IMR-90 (cell line): Measurements from ENCODE around the gene GJE1. TPM values are rescaled to one million over a fixed set of nuclear protein-coding genes. Genes with fewer than 3 reads are reported as not detected.

Experiments
- ATAC-seq: fragments of 200-7000 bp; cut with Tn5 transposase; 2 replicates; pipeline ENCODE4 v1.9.1; 2020; ENCODE audit warnings: low read depth, mild to moderate bottlenecking, moderate library complexity
- BruUV-seq: library from RNA; stranded (reverse); fragments of 400-500 nt; replicated peaks from 2 replicates; lab custom pipeline; 2021; lab: Mats Ljungman, UMichigan
- CTCF ChIA-PET: fragments of 300-600 bp; formaldehyde crosslinking; extraction: SDS; loops from one replicate; lab custom pipeline; 2021; ENCODE audit warnings: antibody characterized with exemption; lab: Yijun Ruan, JAX
- POLR2A ChIA-PET: fragments of 300-600 bp; sonication (Branson Sonifier 250); formaldehyde crosslinking; loops from one replicate; lab custom pipeline; 2022; ENCODE audit warnings: antibody characterized with exemption; ENCODE audit not compliant: unreplicated experiment; lab: Charles Lee
- DNase-seq: peaks from one replicate; pipeline ENCODE4 v3.0.0; 2013
- H2AFZ ChIP-seq: replicated peaks from 2 replicates; pipeline ENCODE3; 2013; ENCODE audit warnings: low read length, mild to moderate bottlenecking; ENCODE audit not compliant: poor library complexity
- H2AK5ac ChIP-seq: 2 replicates; pipeline ENCODE4 v1.6.1; 2013; ENCODE audit warnings: low read depth, low read length, inconsistent platforms
- H2AK9ac ChIP-seq: replicated peaks from 2 replicates; pipeline ENCODE3; 2013; ENCODE audit warnings: mild to moderate bottlenecking, low read depth, low read length, moderate library complexity; ENCODE audit not compliant: poor library complexity
- H2BK120ac ChIP-seq: 2 replicates; pipeline ENCODE4 v1.6.1; 2013; ENCODE audit warnings: low read depth, low read length, inconsistent platforms
- H2BK15ac ChIP-seq: 3 replicates; pipeline ENCODE4 v1.6.1; 2013; ENCODE audit warnings: low read depth, low read length, inconsistent platforms
- H2BK20ac ChIP-seq: 2 replicates; pipeline ENCODE4 v1.6.1; 2013; ENCODE audit warnings: low read depth, mild to moderate bottlenecking, inconsistent platforms, low read length, moderate library complexity
- H2BK5ac ChIP-seq: 2 replicates; pipeline ENCODE4 v1.6.1; 2013; ENCODE audit warnings: mild to moderate bottlenecking, low read depth, low read length, inconsistent platforms; ENCODE audit not compliant: poor library complexity, severe bottlenecking
- H3K14ac ChIP-seq: replicated peaks from 2 replicates; pipeline ENCODE4 v1.6.1; 2013; ENCODE audit warnings: low read depth, low read length, inconsistent platforms
- H3K18ac ChIP-seq: 2 replicates; pipeline ENCODE4 v1.6.1; 2013; ENCODE audit warnings: low read depth, low read length, control low read depth
- H3K23ac ChIP-seq: 2 replicates; pipeline ENCODE4 v1.6.1; 2013; ENCODE audit warnings: low read depth, low read length, inconsistent platforms
- H3K27ac ChIP-seq: 2 replicates; pipeline ENCODE4 v1.5.1; 2013; ENCODE audit warnings: mild to moderate bottlenecking, control low read depth, low read length; ENCODE audit not compliant: insufficient read depth
- H3K27me3 ChIP-seq: 2 replicates; pipeline ENCODE4 v1.6.1; 2013; ENCODE audit warnings: low read length; ENCODE audit not compliant: control insufficient read depth, insufficient read depth
- H3K36me3 ChIP-seq: 2 replicates; pipeline ENCODE4 v1.6.1; 2013; ENCODE audit warnings: low read length, mixed read lengths; ENCODE audit not compliant: control insufficient read depth, insufficient read depth
- H3K4ac ChIP-seq: 2 replicates; pipeline ENCODE4 v1.6.1; 2013; ENCODE audit warnings: low read depth, low read length, inconsistent platforms
- H3K4me1 ChIP-seq: 2 replicates; pipeline ENCODE4 v1.6.1; 2013; ENCODE audit warnings: low read length, mixed read lengths; ENCODE audit not compliant: control insufficient read depth, insufficient read depth
- H3K4me2 ChIP-seq: 2 replicates; pipeline ENCODE4 v1.6.1; 2013; ENCODE audit warnings: low read depth, mild to moderate bottlenecking, control low read depth, low read length, moderate library complexity
- H3K4me3 ChIP-seq: 2 replicates; pipeline ENCODE4 v1.5.1; 2013; ENCODE audit warnings: low read depth, mild to moderate bottlenecking, control low read depth, low read length, moderate library complexity; ENCODE audit not compliant: insufficient read depth
- H3K56ac ChIP-seq: 2 replicates; pipeline ENCODE4 v1.6.1; 2013; ENCODE audit warnings: low read length, inconsistent platforms; ENCODE audit not compliant: insufficient read depth; ENCODE audit errors: extremely low read depth
- H3K79me1 ChIP-seq, 2 experiments: 2 replicates each; pipeline ENCODE4 v1.6.1; 2013; ENCODE audit warnings: low read length in 2 of 2, inconsistent platforms in 1 of 2, low read depth in 1 of 2
- H3K9ac ChIP-seq: 2 replicates; pipeline ENCODE4 v1.6.1; 2013; ENCODE audit warnings: low read depth, low read length, control low read depth
- H3K9me1 ChIP-seq: 2 replicates; pipeline ENCODE4 v1.6.1; 2013; ENCODE audit warnings: low read length, inconsistent platforms; ENCODE audit not compliant: insufficient read depth
- H3K9me3 ChIP-seq: 2 replicates; pipeline ENCODE4 v1.6.1; 2013; ENCODE audit warnings: low read length; ENCODE audit not compliant: control insufficient read depth, insufficient read depth
- H4K20me1 ChIP-seq: 2 replicates; pipeline ENCODE4 v1.6.1; 2013; ENCODE audit warnings: low read length, inconsistent platforms; ENCODE audit not compliant: insufficient read depth
- H4K5ac ChIP-seq: 2 replicates; pipeline ENCODE4 v1.6.1; 2013; ENCODE audit warnings: mild to moderate bottlenecking, low read depth, low read length, control low read depth
- H4K8ac ChIP-seq, 2 experiments: 2 replicates each; pipeline ENCODE4 v1.6.1; 2013; ENCODE audit warnings: low read depth in 2 of 2, low read length in 2 of 2, control low read depth in 1 of 2, inconsistent platforms in 1 of 2
- H4K91ac ChIP-seq: 2 replicates; pipeline ENCODE4 v1.6.1; 2013; ENCODE audit warnings: low read depth, low read length, inconsistent platforms; ENCODE audit not compliant: insufficient read depth
- BHLHE40 ChIP-seq: fragments of 150-350 bp; IDR thresholded peaks from 2 replicates; pipeline ENCODE4 v1.6.1; 2016; ENCODE audit warnings: mild to moderate bottlenecking, low read depth, low read length
- CEBPB ChIP-seq: IDR thresholded peaks from 2 replicates; pipeline ENCODE4 v1.6.1; 2012; ENCODE audit warnings: low read depth, low read length, improper control_type of control experiment
- CHD1 ChIP-seq: IDR thresholded peaks from 2 replicates; pipeline ENCODE4 v1.6.1; 2012; ENCODE audit warnings: low read depth, low read length, improper control_type of control experiment
- CTCF ChIP-seq: conservative IDR thresholded peaks from 2 replicates; pipeline ENCODE4 v1.5.1; 2012; ENCODE audit warnings: mild to moderate bottlenecking, low read depth, low read length, improper control_type of control experiment
- ELK1 ChIP-seq: fragments of 150-350 bp; IDR thresholded peaks from 2 replicates; pipeline ENCODE4 v1.6.1; 2016; ENCODE audit warnings: low read depth, mild to moderate bottlenecking, low read length, moderate library complexity, borderline replicate concordance
- FOS ChIP-seq: fragments of 150-350 bp; IDR thresholded peaks from 2 replicates; pipeline ENCODE4 v1.6.1; 2016; ENCODE audit warnings: low read depth, low read length
- MAFK ChIP-seq: IDR thresholded peaks from 2 replicates; pipeline ENCODE4 v1.6.1; 2012; ENCODE audit warnings: low read depth, low read length, improper control_type of control experiment
- MAZ ChIP-seq: IDR thresholded peaks from 2 replicates; pipeline ENCODE4 v1.6.1; 2012; ENCODE audit warnings: low read depth, mild to moderate bottlenecking, low read length, improper control_type of control experiment, moderate library complexity, borderline replicate concordance
- NFE2L2 ChIP-seq: fragments of 150-350 bp; IDR thresholded peaks from 2 replicates; pipeline ENCODE4 v1.6.1; 2016; ENCODE audit warnings: low read depth, mild to moderate bottlenecking, low read length
- RAD21 ChIP-seq: IDR thresholded peaks from 2 replicates; pipeline ENCODE4 v1.6.1; 2012; ENCODE audit warnings: low read length, improper control_type of control experiment
- RCOR1 ChIP-seq: IDR thresholded peaks from 2 replicates; pipeline ENCODE4 v1.6.1; 2012; ENCODE audit warnings: mild to moderate bottlenecking, low read length, improper control_type of control experiment; ENCODE audit not compliant: insufficient replicate concordance
- RFX5 ChIP-seq: IDR thresholded peaks from 2 replicates; pipeline ENCODE4 v1.8.0; 2012; ENCODE audit warnings: low read depth, mild to moderate bottlenecking, low read length, moderate library complexity
- USF2 ChIP-seq: fragments of 150-350 bp; IDR thresholded peaks from 2 replicates; pipeline ENCODE4 v1.6.1; 2017; ENCODE audit warnings: mild to moderate bottlenecking, antibody characterized with exemption, low read length, low read depth
- WGBS, 2 experiments: methylation state at CpG; one replicate each; pipeline versions ENCODE4 v1.1.5 to v1.1.7; 2013; ENCODE audit warnings: missing lambda C conversion rate in 2 of 2; ENCODE audit not compliant: insufficient read length in 1 of 2; ENCODE audit errors: extremely low coverage in 2 of 2; 5-methylcytosine and 5-hydroxymethylcytosine counted together
- dilution Hi-C: fragments of 300-500 bp; cut with HindIII; formaldehyde crosslinking; loops from one replicate; pipeline ENCODE4 v1.14.3; 2018; ENCODE audit warnings: low sequenced_read_pairs; ENCODE audit not compliant: unreplicated experiment
- in situ Hi-C: fragments of 300-500 bp; cut with MboI; formaldehyde crosslinking; loops from 3 replicates; pipeline ENCODE4 v1.14.3; 2019; ENCODE audit warnings: low sequenced_read_pairs, inconsistent platforms, mixed read lengths
- intact Hi-C: fragments of 100-400 bp; cut with micrococcal nuclease; formaldehyde crosslinking; loops from 2 replicates; pipeline ENCODE4 v1.10.0; 2022
- polyA plus RNA-seq, 3 experiments: library from polyadenylated mRNA; depleted of rRNA; stranded (reverse); fragments of >200 nt; gene quantifications; 2 replicates each; pipeline ENCODE4 v1.2.3, GENCODE V29; 2012; ENCODE audit warnings: low replicate concordance in 1 of 3
- total RNA-seq: library from RNA; depleted of rRNA; stranded (reverse); fragments of >200 nt; gene quantifications from 2 replicates; pipeline ENCODE4 v1.2.3, GENCODE V29; 2012

Gene GJE1
- total and polyA plus RNA-seq, 2 of the 4 experiments (the other 2 are of a cell fraction) = not detected

DNA sequence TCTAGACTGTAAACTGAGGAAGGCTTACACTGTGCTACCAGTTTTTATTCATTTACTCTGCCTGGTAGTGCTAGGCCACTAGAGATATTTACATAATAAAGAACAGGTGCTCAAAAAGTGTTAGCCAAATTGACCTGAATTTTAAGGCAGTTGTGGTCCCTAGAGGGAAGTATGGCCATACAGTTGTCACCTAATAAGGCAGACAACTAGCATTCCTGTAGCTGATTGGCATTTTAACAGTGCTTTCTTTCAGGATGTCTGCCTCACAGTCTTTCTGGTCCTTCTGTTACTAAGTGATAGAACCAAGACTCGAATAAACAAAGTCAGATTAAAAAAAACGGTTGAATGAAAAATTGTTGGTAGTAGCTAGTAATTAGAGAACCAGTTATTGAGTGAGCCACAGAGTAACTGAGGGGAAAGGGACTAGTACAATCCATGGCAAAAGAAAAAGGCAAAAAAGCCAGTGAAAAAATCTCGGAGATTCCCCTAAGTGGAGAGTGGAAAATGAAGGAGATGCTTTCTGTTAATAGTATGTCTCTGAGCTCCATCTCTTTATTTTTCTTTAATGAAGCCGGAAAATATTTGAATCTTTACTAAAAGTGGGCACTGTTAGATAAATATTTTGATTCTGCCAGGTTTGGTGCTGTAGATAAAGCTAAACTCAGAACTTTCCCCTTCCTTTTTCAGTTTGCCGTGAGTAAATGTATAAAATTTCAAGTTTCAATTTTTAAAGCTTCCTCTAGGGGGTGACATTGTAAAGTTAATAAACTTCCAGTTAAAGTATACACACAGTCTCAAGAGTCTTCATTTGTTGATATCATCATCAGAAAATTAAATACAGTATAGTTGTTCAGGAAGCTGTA, 23.4 kb downstream of the GJE1 start:
- Histone ChIP-seq H3K14ac (no peak overlapping the region), H3K27ac (no peak overlapping the region), H4K91ac (no peak overlapping the region), H4K20me1 (no peaks in the 10 kb centered on the region; the same call in 1 of the 2 replicates), H3K4me2 (peak overlapping the region; percentile 73; the same call in 1 of the 2 replicates), H2AK9ac (no peak overlapping the region), H2BK120ac (no peak overlapping the region), H2AFZ (no peak overlapping the region), H3K36me3 (no peaks in the 10 kb centered on the region), H4K5ac (no peak overlapping the region), H3K79me1 (peaks cover 10 to 40% of the 10 kb centered on the region in 2 experiments), H3K9me3 (no peaks in the 10 kb centered on the region), H3K9me1 (no peaks in the 10 kb centered on the region), H3K9ac (no peak overlapping the region), H3K27me3 (no peaks in the 10 kb centered on the region), H2AK5ac (no peak overlapping the region), H2BK20ac (no peak overlapping the region), H2BK5ac (peak overlapping the region; percentile 19), H3K18ac (no peak overlapping the region), H2BK15ac (no peak overlapping the region), H3K23ac (no peak overlapping the region; the same call in 1 of the 2 replicates), H3K56ac (no peak overlapping the region), H3K4me1 (no peaks in the 10 kb centered on the region; the same call in 1 of the 2 replicates), H3K4me3 (no peak overlapping the region), H4K8ac (peak overlapping the region in 1 of 2 experiments; percentile 4; a peak in 1 of 4 replicates), H3K4ac (no peak overlapping the region)
- in situ Hi-C loops (no loop called here), intact Hi-C loops (no loop called here), dilution Hi-C loops (no loop called here)
- ChIA-PET CTCF (interaction anchor here (0.7 to 1.4 kb wide), 4 partner anchors 9 to 319 kb away, joined by 3 to 4 read pairs (median 4); partner anchors contain the start of genes NMBR and VTA1), POLR2A (no interaction called here)
- WGBS, 2 experiments = 52% methylated on average over 2 of the region's 5 CpGs; no CpG with 5 or more reads in 1 of the 2 experiments
- DNase-seq = peak; percentile 37
- peak; percentile 46; the same call in 1 of the 2 replicates for ATAC-seq
- no TSS peak for BruUV-seq
- no peak for TF ChIP-seq NFE2L2
- no peak for TF ChIP-seq MAZ
- TF ChIP-seq RFX5 = no peak
- no peak for TF ChIP-seq MAFK
- TF ChIP-seq CHD1 = no peak
- TF ChIP-seq CTCF = peak; percentile 53
- TF ChIP-seq USF2 = no peak
- TF ChIP-seq FOS = no peak
- no peak for TF ChIP-seq ELK1
- TF ChIP-seq RAD21 = peak; percentile 39
- TF ChIP-seq RCOR1 = no peak
- no peak for TF ChIP-seq BHLHE40
- no peak for TF ChIP-seq CEBPB
